Ovary (tissue), 3 donors: ENCODE data around the gene ANKH.

Experiments
- EP300 ChIP-seq: sonication (generic); formaldehyde crosslinking; IDR thresholded peaks from one replicate; pipeline ENCODE4 v1.6.1; 2017; ENCODE audit warnings: antibody characterized with exemption
- POLR2A ChIP-seq: fragments of 450-650 bp; IDR thresholded peaks from one replicate; pipeline ENCODE4 v1.6.1; 2017; ENCODE audit warnings: antibody characterized with exemption, mild to moderate bottlenecking, moderate library complexity
- TF ChIP-seq, protein P1 (sequence below), 3 donors: fragments of 450-650 bp in 2 of 3; fragments of 200-600 bp in 1 of 3; IDR thresholded peaks; one replicate each; pipeline versions ENCODE4 v1.5.1 to v1.8.0; 2016 to 2022; ENCODE audit warnings: antibody characterized with exemption in 3 of 3, mild to moderate bottlenecking in 1 of 3
- donor health status: DM: no; HTN: no; CAD: no.

DNA sequence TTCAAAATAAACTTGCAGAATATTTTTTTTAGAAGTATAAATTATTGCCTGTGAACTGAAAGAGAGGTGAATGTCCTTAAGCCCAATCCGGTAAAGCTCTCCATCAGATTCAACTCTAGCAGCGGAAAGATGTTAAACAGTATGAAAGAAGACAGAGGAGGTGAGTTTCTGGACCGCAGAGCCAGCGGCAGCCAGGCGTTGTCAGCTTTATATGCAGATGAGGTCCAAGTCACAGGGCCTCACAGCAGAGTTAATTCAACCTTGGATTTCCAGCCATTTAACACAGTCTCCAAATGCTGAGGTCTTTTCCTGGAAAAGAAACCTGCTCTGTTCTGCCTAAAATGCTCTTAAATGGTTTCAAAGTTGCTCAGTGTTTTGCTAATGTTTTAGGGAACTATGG is 131.6 kb downstream of the ANKH start:
- TF ChIP-seq, protein P1, sequence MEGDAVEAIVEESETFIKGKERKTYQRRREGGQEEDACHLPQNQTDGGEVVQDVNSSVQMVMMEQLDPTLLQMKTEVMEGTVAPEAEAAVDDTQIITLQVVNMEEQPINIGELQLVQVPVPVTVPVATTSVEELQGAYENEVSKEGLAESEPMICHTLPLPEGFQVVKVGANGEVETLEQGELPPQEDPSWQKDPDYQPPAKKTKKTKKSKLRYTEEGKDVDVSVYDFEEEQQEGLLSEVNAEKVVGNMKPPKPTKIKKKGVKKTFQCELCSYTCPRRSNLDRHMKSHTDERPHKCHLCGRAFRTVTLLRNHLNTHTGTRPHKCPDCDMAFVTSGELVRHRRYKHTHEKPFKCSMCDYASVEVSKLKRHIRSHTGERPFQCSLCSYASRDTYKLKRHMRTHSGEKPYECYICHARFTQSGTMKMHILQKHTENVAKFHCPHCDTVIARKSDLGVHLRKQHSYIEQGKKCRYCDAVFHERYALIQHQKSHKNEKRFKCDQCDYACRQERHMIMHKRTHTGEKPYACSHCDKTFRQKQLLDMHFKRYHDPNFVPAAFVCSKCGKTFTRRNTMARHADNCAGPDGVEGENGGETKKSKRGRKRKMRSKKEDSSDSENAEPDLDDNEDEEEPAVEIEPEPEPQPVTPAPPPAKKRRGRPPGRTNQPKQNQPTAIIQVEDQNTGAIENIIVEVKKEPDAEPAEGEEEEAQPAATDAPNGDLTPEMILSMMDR (IDR thresholded peaks at IDR 0.05), result no peak
- TF ChIP-seq POLR2A (no peak), EP300 (no peak)
